ENCODE data around the gene RFPL3. TPM values are rescaled to one million over a fixed set of nuclear protein-coding genes. Genes with fewer than 3 reads are reported as not detected.
A peak's percentile ranks its signal among the peaks of the same experiment; 100 is the strongest.
"Not testable (repeated sequence)": the region's sequence is repeated elsewhere in the genome, so short reads cannot be mapped to it uniquely, and the experiment has no call there.

Gene RFPL3
- total and polyA plus RNA-seq, 2 donors (not counting 1 experiment from before 2014, with no cell fraction given) = not detected

DNA sequence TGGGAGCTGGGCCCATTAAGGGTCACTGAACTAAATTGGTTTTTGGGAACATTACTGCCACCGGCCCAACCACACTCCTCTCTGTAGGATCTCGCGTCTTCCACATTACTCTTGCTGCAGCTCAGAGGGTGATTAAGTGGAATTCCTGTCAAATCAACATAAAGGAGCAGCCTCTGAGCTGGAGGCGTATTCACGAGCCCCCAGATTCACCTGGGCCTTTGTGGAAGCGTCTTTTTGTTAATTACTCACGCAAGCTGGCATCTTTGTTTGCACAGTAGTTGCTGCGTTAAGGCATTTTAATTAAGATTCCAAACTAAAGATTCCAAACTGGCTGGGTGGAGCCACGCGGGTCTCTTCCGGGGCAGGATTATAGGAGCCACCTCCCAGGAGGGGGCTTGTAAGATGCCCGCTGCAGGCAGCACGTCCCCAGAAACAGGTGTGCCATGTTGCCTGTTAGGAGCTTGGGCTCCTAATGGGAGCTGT is 21.5 kb upstream of the RFPL3 start:
- no peaks in the 10 kb centered on the region for H3K27me3 ChIP-seq (ENCODE audit: control insufficient read depth, insufficient read depth, low read length)
- H3K9ac ChIP-seq (ENCODE audit: insufficient read depth, low read length) = no peak overlapping the region
- no peak overlapping the region for H3K4me3 ChIP-seq (replicated peaks in 1 of 4; ENCODE audit: control extremely low read depth in 1 of 4, insufficient read depth in 1 of 4, low read depth in 3 of 4, low read length in 4 of 4)
- H3K27ac ChIP-seq (ENCODE audit: insufficient read depth, low read length) = no peak overlapping the region
- H3K79me2 ChIP-seq (ENCODE audit: control insufficient read depth, insufficient read depth, low read length) = no peaks in the 10 kb centered on the region
- H3K4me2 ChIP-seq (ENCODE audit: extremely low read depth, insufficient read depth, low read length) = no peak overlapping the region
- no peaks in the 10 kb centered on the region for H4K20me1 ChIP-seq (ENCODE audit: control insufficient read depth, extremely low read depth, insufficient read depth, low read length)
- H3K9me3 ChIP-seq (ENCODE audit: control insufficient read depth, insufficient read depth, low read depth, low read length) = no peaks in the 10 kb centered on the region
- H3K36me3 ChIP-seq (ENCODE audit: control insufficient read depth, insufficient read depth, low read length) = no peaks in the 10 kb centered on the region
- H2AFZ ChIP-seq (ENCODE audit: low read length) = no peak overlapping the region
- peak in 1 of 2 donors; percentile 26 for DNase-seq (ENCODE audit: low read depth in 2 of 2)
- H3K4me1 ChIP-seq (ENCODE audit: control insufficient read depth, extremely low read depth, insufficient read depth, low read length) = no peaks in the 10 kb centered on the region
- no peak for TF ChIP-seq EZH2 (IDR thresholded peaks at IDR 0.05; ENCODE audit: low read length, missing control alignments)
- TF ChIP-seq, protein P1, sequence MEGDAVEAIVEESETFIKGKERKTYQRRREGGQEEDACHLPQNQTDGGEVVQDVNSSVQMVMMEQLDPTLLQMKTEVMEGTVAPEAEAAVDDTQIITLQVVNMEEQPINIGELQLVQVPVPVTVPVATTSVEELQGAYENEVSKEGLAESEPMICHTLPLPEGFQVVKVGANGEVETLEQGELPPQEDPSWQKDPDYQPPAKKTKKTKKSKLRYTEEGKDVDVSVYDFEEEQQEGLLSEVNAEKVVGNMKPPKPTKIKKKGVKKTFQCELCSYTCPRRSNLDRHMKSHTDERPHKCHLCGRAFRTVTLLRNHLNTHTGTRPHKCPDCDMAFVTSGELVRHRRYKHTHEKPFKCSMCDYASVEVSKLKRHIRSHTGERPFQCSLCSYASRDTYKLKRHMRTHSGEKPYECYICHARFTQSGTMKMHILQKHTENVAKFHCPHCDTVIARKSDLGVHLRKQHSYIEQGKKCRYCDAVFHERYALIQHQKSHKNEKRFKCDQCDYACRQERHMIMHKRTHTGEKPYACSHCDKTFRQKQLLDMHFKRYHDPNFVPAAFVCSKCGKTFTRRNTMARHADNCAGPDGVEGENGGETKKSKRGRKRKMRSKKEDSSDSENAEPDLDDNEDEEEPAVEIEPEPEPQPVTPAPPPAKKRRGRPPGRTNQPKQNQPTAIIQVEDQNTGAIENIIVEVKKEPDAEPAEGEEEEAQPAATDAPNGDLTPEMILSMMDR (conservative IDR thresholded peaks at IDR 0.05 in 1 of 2, IDR thresholded peaks at IDR 0.05 in 1 of 2; ENCODE audit: low read depth in 1 of 2, low read length in 2 of 2) = no peak

DNA sequence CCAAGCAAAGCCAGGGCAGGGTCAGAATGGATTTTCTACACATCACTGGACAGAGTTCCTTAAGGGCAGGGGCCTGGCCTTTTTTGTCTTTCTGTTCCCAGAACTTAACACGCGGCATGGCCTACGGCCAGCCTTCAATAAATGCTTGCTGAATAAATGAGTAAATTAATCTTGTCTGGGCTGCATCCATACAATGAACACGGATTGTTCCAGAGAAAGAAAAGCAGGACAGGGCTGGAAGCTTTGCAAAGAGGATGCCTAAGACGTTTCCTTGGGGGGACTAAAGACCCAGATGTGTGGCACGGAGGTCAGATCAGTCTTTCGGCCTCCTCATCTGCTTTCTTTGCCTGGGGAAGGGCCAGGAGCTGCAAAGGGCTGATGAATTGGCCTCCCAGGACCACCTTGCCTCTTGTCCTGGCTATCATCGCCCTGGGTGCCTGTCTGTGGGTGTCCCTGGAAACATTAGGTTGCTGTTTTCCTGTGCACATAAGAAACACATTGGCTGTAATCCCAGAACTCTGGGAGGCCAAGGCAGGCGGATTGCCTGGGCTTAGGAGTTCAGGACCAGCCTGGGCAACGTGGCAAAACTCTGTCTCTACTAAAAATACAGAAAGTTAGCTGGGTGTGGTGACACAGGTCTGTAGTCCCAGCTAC is 20.8 kb upstream of the RFPL3 start:
- H3K4me3 ChIP-seq (replicated peaks in 1 of 4; ENCODE audit: control extremely low read depth in 1 of 4, insufficient read depth in 1 of 4, low read depth in 3 of 4, low read length in 4 of 4) = no peak overlapping the region
- DNase-seq (ENCODE audit: low read depth in 2 of 2) = no peak
- no peak overlapping the region for H3K9ac ChIP-seq (ENCODE audit: insufficient read depth, low read length)
- H3K27ac ChIP-seq (ENCODE audit: insufficient read depth, low read length) = no peak overlapping the region
- no peaks in the 10 kb centered on the region for H3K79me2 ChIP-seq (ENCODE audit: control insufficient read depth, insufficient read depth, low read length)
- H4K20me1 ChIP-seq (ENCODE audit: control insufficient read depth, extremely low read depth, insufficient read depth, low read length) = no peaks in the 10 kb centered on the region
- H3K9me3 ChIP-seq (ENCODE audit: control insufficient read depth, insufficient read depth, low read depth, low read length) = no peaks in the 10 kb centered on the region
- H3K27me3 ChIP-seq (ENCODE audit: control insufficient read depth, insufficient read depth, low read length) = no peaks in the 10 kb centered on the region
- H2AFZ ChIP-seq (ENCODE audit: low read length) = no peak overlapping the region
- TF ChIP-seq, protein P1 (conservative IDR thresholded peaks at IDR 0.05 in 1 of 2, IDR thresholded peaks at IDR 0.05 in 1 of 2; ENCODE audit: low read depth in 1 of 2, low read length in 2 of 2) = no peak
- TF ChIP-seq EZH2 (IDR thresholded peaks at IDR 0.05; ENCODE audit: low read length, missing control alignments) = no peak
- no peak overlapping the region for H3K4me2 ChIP-seq (ENCODE audit: extremely low read depth, insufficient read depth, low read length)
- no peaks in the 10 kb centered on the region for H3K4me1 ChIP-seq (ENCODE audit: control insufficient read depth, extremely low read depth, insufficient read depth, low read length)
- H3K36me3 ChIP-seq (ENCODE audit: control insufficient read depth, insufficient read depth, low read length) = no peaks in the 10 kb centered on the region

DNA sequence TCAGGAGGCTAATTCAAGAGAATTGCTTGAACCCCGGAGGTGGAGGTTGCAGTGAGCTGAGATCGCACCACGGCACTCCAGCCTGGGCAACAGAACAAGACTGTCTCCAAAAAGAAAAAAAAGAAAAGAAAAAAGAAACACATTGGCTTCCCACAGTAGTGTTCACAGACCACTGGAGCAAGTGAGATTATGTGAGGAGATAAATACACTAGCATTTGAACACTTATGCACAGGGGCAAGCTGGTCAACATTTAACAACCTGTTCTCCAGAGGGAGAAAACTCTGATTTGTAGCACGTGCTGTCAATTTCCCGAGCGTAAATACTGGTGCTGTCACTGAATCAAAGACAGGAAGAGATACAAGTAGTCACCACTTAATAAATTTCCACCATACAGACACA is 20.2 kb upstream of the RFPL3 start:
- not testable (repeated sequence) for H3K27ac ChIP-seq (ENCODE audit: insufficient read depth, low read length); H3K9ac ChIP-seq (ENCODE audit: insufficient read depth, low read length); H3K36me3 ChIP-seq (ENCODE audit: control insufficient read depth, insufficient read depth, low read length); DNase-seq (ENCODE audit: low read depth in 2 of 2); H3K9me3 ChIP-seq (ENCODE audit: control insufficient read depth, insufficient read depth, low read depth, low read length); H3K4me2 ChIP-seq (ENCODE audit: extremely low read depth, insufficient read depth, low read length); H2AFZ ChIP-seq (ENCODE audit: low read length); H3K79me2 ChIP-seq (ENCODE audit: control insufficient read depth, insufficient read depth, low read length); H3K4me3 ChIP-seq (replicated peaks in 1 of 4; ENCODE audit: control extremely low read depth in 1 of 4, insufficient read depth in 1 of 4, low read depth in 3 of 4, low read length in 4 of 4); H4K20me1 ChIP-seq (ENCODE audit: control insufficient read depth, extremely low read depth, insufficient read depth, low read length); H3K27me3 ChIP-seq (ENCODE audit: control insufficient read depth, insufficient read depth, low read length); H3K4me1 ChIP-seq (ENCODE audit: control insufficient read depth, extremely low read depth, insufficient read depth, low read length)

Measured in fibroblast of lung (primary cell).